Measurements from ENCODE around the gene EPC2.

GRCh38 chr2:148756292-148756975 is 111.9 kb downstream of the EPC2 start:
- TF ChIP-seq CTCF (conservative IDR thresholded peaks at IDR 0.05; ENCODE audit: low read depth in 2 of 2) (no peak), POLR2AphosphoS5 (IDR thresholded peaks at IDR 0.05; ENCODE audit: low read depth) (no peak), REST (IDR thresholded peaks at IDR 0.05; ENCODE audit: unreplicated experiment) (no peak), JUNB (IDR thresholded peaks at IDR 0.05; ENCODE audit: unreplicated experiment) (no peak), EZH2 (IDR thresholded peaks at IDR 0.05; ENCODE audit: low read depth, unreplicated experiment) (no peak), EZH2phosphoT487 (IDR thresholded peaks at IDR 0.05; ENCODE audit: unreplicated experiment) (no peak)

Data from GM23338 (cell line).